Fibroblast of mammary gland (primary cell): ENCODE results near the gene PCDHB1.

ENCODE experiments used
- DNase-seq: peaks from one replicate; pipeline ENCODE4 v3.0.0-alpha.2; 2010; ENCODE audit warnings: low read depth
- H3K4me3 ChIP-seq: 2 replicates; pipeline ENCODE4 v1.5.1; 2011; ENCODE audit warnings: low read depth, mild to moderate bottlenecking, low read length, moderate library complexity; ENCODE audit not compliant: control insufficient read depth
- CTCF ChIP-seq: conservative IDR thresholded peaks from 2 replicates; pipeline ENCODE4 v1.5.1; 2011; ENCODE audit warnings: low read depth, low read length, inconsistent platforms; ENCODE audit not compliant: control insufficient read depth, insufficient read depth

Gene PCDHB1

GRCh38 chr5:141050622-141051520 is at the start of gene PCDHB1:
Gene PCDHB1, plus strand, starts transcription at chr5:141051374. Its CDS starts 97 bp downstream, at chr5:141051471.
- no peak for DNase-seq
- no peak within 1 kb of the TSS for H3K4me3 ChIP-seq
- TF ChIP-seq CTCF, result no peak

GRCh38 chr5:141001446-141001843 is 49.7 kb upstream of the PCDHB1 start:
- TF ChIP-seq CTCF, result no peak
- no peak for DNase-seq
- peak overlapping the region; percentile 17 for H3K4me3 ChIP-seq

- TF ChIP-seq CTCF, result no peak
- H3K4me3 ChIP-seq, result peak overlapping the region; percentile 17
- peak; percentile 2 for DNase-seq
Observed at GRCh38 chr5:141001844-141002604, 49.1 kb upstream of the PCDHB1 start.

GRCh38 chr5:141002605-141002965 is 48.6 kb upstream of the PCDHB1 start:
- no peak for TF ChIP-seq CTCF
- no peak overlapping the region for H3K4me3 ChIP-seq
- DNase-seq, result no peak

- no peak for DNase-seq
- no peak for TF ChIP-seq CTCF
- H3K4me3 ChIP-seq, result no peak overlapping the region
Observed at GRCh38 chr5:141003031-141003430, 48.1 kb upstream of the PCDHB1 start.

- DNase-seq, result no peak
- no peak for TF ChIP-seq CTCF
- H3K4me3 ChIP-seq, result no peak overlapping the region
Observed at GRCh38 chr5:141003791-141004611, 47.2 kb upstream of the PCDHB1 start.
